ENCODE data around the gene EPHX1. TPM values are rescaled to one million over a fixed set of nuclear protein-coding genes. Genes with fewer than 3 reads are reported as not detected.

The EPHX1 gene
- total and polyA plus RNA-seq, 2 of the 8 experiments (the other 6 are each of a cell fraction or from before 2014, with no cell fraction given): 45.3 to 79.1 TPM

DNA sequence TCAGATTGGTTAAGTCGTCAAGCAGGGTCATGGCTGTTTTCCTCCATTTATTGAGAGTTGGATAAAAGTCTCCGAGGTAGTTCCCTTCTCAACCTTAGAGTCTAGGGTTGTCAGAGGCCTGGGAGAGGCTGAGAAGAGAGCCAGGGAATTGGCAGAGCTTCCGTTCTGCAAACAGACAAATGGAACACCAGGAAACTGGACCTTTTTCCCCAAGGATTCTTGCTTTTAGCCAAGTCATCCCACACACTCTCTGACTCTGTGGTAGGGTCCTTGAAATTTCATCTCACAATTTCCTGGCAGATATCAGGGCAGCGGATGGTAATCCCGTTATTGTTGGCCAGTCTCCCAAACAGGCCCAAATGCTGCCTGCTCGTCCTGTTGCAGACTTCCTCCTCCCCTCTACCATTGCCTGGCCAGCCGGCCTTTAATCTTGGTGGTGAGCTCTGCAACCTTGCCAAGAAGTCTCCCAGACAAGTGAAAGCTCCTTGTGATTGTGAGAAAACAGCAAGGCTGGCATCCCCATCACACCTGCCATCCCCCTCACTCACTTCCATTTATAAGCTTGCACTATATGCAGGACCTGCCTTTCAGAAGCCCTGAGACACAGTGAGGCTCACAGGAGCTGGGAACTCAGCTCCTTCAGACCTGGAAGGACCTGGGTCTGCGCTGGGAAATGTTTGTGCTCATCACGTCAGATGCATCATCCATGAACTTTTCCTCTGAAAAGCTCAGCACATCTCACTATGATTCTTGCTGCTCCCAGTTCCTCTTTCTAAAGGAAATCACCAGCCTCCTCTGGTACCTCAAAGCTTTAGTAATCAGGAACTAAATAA is 46.0 kb upstream of the EPHX1 start (continued):
- TF ChIP-seq, protein P1, sequence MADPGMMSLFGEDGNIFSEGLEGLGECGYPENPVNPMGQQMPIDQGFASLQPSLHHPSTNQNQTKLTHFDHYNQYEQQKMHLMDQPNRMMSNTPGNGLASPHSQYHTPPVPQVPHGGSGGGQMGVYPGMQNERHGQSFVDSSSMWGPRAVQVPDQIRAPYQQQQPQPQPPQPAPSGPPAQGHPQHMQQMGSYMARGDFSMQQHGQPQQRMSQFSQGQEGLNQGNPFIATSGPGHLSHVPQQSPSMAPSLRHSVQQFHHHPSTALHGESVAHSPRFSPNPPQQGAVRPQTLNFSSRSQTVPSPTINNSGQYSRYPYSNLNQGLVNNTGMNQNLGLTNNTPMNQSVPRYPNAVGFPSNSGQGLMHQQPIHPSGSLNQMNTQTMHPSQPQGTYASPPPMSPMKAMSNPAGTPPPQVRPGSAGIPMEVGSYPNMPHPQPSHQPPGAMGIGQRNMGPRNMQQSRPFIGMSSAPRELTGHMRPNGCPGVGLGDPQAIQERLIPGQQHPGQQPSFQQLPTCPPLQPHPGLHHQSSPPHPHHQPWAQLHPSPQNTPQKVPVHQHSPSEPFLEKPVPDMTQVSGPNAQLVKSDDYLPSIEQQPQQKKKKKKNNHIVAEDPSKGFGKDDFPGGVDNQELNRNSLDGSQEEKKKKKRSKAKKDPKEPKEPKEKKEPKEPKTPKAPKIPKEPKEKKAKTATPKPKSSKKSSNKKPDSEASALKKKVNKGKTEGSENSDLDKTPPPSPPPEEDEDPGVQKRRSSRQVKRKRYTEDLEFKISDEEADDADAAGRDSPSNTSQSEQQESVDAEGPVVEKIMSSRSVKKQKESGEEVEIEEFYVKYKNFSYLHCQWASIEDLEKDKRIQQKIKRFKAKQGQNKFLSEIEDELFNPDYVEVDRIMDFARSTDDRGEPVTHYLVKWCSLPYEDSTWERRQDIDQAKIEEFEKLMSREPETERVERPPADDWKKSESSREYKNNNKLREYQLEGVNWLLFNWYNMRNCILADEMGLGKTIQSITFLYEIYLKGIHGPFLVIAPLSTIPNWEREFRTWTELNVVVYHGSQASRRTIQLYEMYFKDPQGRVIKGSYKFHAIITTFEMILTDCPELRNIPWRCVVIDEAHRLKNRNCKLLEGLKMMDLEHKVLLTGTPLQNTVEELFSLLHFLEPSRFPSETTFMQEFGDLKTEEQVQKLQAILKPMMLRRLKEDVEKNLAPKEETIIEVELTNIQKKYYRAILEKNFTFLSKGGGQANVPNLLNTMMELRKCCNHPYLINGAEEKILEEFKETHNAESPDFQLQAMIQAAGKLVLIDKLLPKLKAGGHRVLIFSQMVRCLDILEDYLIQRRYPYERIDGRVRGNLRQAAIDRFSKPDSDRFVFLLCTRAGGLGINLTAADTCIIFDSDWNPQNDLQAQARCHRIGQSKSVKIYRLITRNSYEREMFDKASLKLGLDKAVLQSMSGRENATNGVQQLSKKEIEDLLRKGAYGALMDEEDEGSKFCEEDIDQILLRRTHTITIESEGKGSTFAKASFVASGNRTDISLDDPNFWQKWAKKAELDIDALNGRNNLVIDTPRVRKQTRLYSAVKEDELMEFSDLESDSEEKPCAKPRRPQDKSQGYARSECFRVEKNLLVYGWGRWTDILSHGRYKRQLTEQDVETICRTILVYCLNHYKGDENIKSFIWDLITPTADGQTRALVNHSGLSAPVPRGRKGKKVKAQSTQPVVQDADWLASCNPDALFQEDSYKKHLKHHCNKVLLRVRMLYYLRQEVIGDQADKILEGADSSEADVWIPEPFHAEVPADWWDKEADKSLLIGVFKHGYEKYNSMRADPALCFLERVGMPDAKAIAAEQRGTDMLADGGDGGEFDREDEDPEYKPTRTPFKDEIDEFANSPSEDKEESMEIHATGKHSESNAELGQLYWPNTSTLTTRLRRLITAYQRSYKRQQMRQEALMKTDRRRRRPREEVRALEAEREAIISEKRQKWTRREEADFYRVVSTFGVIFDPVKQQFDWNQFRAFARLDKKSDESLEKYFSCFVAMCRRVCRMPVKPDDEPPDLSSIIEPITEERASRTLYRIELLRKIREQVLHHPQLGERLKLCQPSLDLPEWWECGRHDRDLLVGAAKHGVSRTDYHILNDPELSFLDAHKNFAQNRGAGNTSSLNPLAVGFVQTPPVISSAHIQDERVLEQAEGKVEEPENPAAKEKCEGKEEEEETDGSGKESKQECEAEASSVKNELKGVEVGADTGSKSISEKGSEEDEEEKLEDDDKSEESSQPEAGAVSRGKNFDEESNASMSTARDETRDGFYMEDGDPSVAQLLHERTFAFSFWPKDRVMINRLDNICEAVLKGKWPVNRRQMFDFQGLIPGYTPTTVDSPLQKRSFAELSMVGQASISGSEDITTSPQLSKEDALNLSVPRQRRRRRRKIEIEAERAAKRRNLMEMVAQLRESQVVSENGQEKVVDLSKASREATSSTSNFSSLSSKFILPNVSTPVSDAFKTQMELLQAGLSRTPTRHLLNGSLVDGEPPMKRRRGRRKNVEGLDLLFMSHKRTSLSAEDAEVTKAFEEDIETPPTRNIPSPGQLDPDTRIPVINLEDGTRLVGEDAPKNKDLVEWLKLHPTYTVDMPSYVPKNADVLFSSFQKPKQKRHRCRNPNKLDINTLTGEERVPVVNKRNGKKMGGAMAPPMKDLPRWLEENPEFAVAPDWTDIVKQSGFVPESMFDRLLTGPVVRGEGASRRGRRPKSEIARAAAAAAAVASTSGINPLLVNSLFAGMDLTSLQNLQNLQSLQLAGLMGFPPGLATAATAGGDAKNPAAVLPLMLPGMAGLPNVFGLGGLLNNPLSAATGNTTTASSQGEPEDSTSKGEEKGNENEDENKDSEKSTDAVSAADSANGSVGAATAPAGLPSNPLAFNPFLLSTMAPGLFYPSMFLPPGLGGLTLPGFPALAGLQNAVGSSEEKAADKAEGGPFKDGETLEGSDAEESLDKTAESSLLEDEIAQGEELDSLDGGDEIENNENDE (IDR thresholded peaks at IDR 0.05; ENCODE audit: insufficient replicate concordance, low read length): no peak
- TF ChIP-seq RXRA (IDR thresholded peaks at IDR 0.05; ENCODE audit: insufficient read depth, low read depth, low read length): no peak
- TF ChIP-seq SIN3A (conservative IDR thresholded peaks at IDR 0.05 in 1 of 2, IDR thresholded peaks at IDR 0.05 in 1 of 2; ENCODE audit: low read depth in 1 of 2, low read length in 2 of 2): no peak
- no peak for TF ChIP-seq RFX5 (IDR thresholded peaks at IDR 0.05; ENCODE audit: borderline replicate concordance, low read depth, low read length)
- TF ChIP-seq, protein P2, sequence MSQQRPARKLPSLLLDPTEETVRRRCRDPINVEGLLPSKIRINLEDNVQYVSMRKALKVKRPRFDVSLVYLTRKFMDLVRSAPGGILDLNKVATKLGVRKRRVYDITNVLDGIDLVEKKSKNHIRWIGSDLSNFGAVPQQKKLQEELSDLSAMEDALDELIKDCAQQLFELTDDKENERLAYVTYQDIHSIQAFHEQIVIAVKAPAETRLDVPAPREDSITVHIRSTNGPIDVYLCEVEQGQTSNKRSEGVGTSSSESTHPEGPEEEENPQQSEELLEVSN (IDR thresholded peaks at IDR 0.05): no peak
- TF ChIP-seq POLR2AphosphoS5 (IDR thresholded peaks at IDR 0.05; ENCODE audit: low read depth, low read length): no peak
